ENCODE measurements around the gene PTPN13.

Gene PTPN13

GRCh38 chr4:86569103-86569870, 24.8 kb upstream of the PTPN13 start:
- no peak for TF ChIP-seq CTCF (IDR thresholded peaks at IDR 0.05; ENCODE audit: extremely low read depth, missing control alignments)

GRCh38 chr4:86579941-86580340, 14.2 kb upstream of the PTPN13 start:
- no peak for DNase-seq (ENCODE audit: low spot score)
- no peak for TF ChIP-seq CTCF (IDR thresholded peaks at IDR 0.05; ENCODE audit: extremely low read depth, missing control alignments)

More at GRCh38 chr4:86569103-86569870, 24.8 kb upstream of the PTPN13 start:
- DNase-seq (ENCODE audit: low spot score), result no peak

GRCh38 chr4:86582410-86582809, 11.7 kb upstream of the PTPN13 start:
- DNase-seq (ENCODE audit: low spot score), result no peak
- no peak for TF ChIP-seq CTCF (IDR thresholded peaks at IDR 0.05; ENCODE audit: extremely low read depth, missing control alignments)

GRCh38 chr4:86586160-86586572, 7.9 kb upstream of the PTPN13 start:
- no peak for TF ChIP-seq CTCF (IDR thresholded peaks at IDR 0.05; ENCODE audit: extremely low read depth, missing control alignments)
- no peak for DNase-seq (ENCODE audit: low spot score)

- TF ChIP-seq CTCF (IDR thresholded peaks at IDR 0.05; ENCODE audit: extremely low read depth, missing control alignments), result no peak
- DNase-seq (ENCODE audit: low spot score), result no peak
These were observed 7.3 kb upstream of the PTPN13 start for GRCh38 chr4:86586626-86587380.

GRCh38 chr4:86587381-86588140, 6.6 kb upstream of the PTPN13 start:
- DNase-seq (ENCODE audit: low spot score), result no peak
- no peak for TF ChIP-seq CTCF (IDR thresholded peaks at IDR 0.05; ENCODE audit: extremely low read depth, missing control alignments)
